GM12891 (cell line): ENCODE data around the gene PTGIS.

Experiments
- PAX5 ChIP-seq: IDR thresholded peaks from 2 replicates; pipeline ENCODE4 v1.6.1; 2011; ENCODE audit warnings: low read length, moderate library complexity, mild to moderate bottlenecking; ENCODE audit not compliant: insufficient read depth, severe bottlenecking
- POLR2A ChIP-seq: IDR thresholded peaks from 2 replicates; pipeline ENCODE4 v1.6.1; 2011; ENCODE audit warnings: low read depth, low read length, control low read depth
- POLR2AphosphoS5 ChIP-seq: IDR thresholded peaks from 2 replicates; pipeline ENCODE4 v1.6.1; 2011; ENCODE audit warnings: low read depth, low read length, control low read depth
- POU2F2 ChIP-seq: IDR thresholded peaks from 2 replicates; pipeline ENCODE4 v1.6.1; 2011; ENCODE audit warnings: low read depth, mild to moderate bottlenecking, control low read depth, low read length, moderate library complexity
- SPI1 ChIP-seq: IDR thresholded peaks from 2 replicates; pipeline ENCODE4 v1.6.1; 2011; ENCODE audit warnings: low read depth, low read length, control low read depth
- TAF1 ChIP-seq: IDR thresholded peaks from 2 replicates; pipeline ENCODE4 v1.6.1; 2011; ENCODE audit warnings: low read depth, low read length, control low read depth

DNA sequence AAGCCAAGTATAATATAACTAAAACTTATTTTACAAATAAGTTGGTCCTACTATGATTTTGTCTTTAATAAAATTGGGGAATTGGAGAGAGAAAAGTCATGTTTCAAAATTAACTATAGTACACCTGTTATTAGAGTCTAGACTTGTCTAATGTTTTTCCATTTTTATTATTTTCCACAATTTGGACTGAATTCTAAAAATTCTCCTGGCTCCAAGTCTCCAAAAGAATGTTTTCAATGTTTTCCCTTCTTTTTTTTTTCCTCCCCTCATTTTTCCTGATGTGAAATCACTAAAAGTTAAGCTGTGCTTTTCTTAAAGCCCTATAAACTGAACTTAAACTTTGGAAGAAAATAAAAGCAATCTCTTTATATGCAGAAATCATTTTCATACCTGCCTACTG lies 11.3 kb downstream of the PTGIS start:
- TF ChIP-seq TAF1: no peak
- no peak for TF ChIP-seq POLR2AphosphoS5
- no peak for TF ChIP-seq POLR2A
- no peak for TF ChIP-seq POU2F2
- TF ChIP-seq SPI1: no peak
- TF ChIP-seq PAX5: no peak
